Measurements from ENCODE around the gene MGAT4D. TPM values are rescaled to one million over a fixed set of nuclear protein-coding genes. Genes with fewer than 3 reads are reported as not detected.

The MGAT4D gene
- total RNA-seq, 1 experiment from 2014 or later = not detected

GRCh38 chr4:140533951-140534480, 35.9 kb upstream of the MGAT4D start:
- Histone ChIP-seq H3K79me2 (ENCODE audit: insufficient read depth, low read length) (no peaks in the 10 kb centered on the region), H3K4me3 (replicated peaks in 1 of 2; ENCODE audit: low read depth in 1 of 2, low read length in 2 of 2) (no peak overlapping the region), H2AFZ (ENCODE audit: low read depth, low read length, poor library complexity, severe bottlenecking) (no peak overlapping the region), H3K9ac (ENCODE audit: low read length) (no peak overlapping the region), H3K9me2 (ENCODE audit: insufficient read depth) (no peaks in the 10 kb centered on the region), H3K27me3 (ENCODE audit: insufficient read depth, low read length) (no peaks in the 10 kb centered on the region), H4K20me1 (ENCODE audit: insufficient read depth) (no peaks in the 10 kb centered on the region), H3K4me2 (ENCODE audit: low read length) (no peak overlapping the region), H3K4me1 (ENCODE audit: control insufficient read depth in 1 of 2, insufficient read depth in 2 of 2, low read length in 2 of 2) (no peaks in the 10 kb centered on the region), H3K36me3 (ENCODE audit: control insufficient read depth in 1 of 2, insufficient read depth in 2 of 2, low read length in 2 of 2) (peaks cover 0 to 9% of the 10 kb centered on the region in 2 experiments; a peak in 2 of 4 replicates), H3K9me3 (ENCODE audit: control insufficient read depth in 1 of 2, insufficient read depth in 1 of 2, low read depth in 1 of 2, low read length in 2 of 2) (no peaks in the 10 kb centered on the region), H3K27ac (ENCODE audit: low read depth, low read length) (no peak overlapping the region)
- ChIA-PET RAD21 (ENCODE audit: low non-redundant PET in 1 of 2, low total read pairs in 2 of 2, uncharacterized antibody in 2 of 2, unreplicated experiment in 2 of 2) (no interaction called here), CTCF (no interaction called here), POLR2A (no interaction called here)
- DNase-seq (ENCODE audit: low read depth, low spot score) = no peak
- ATAC-seq = no peak
- TF ChIP-seq ZNF274 (IDR thresholded peaks at IDR 0.05; ENCODE audit: low read depth, low read length) (no peak), YY1 (IDR thresholded peaks at IDR 0.05; ENCODE audit: extremely low read depth, insufficient replicate concordance, low read depth, low read length) (no peak), CBX3 (IDR thresholded peaks at IDR 0.05; ENCODE audit: low read depth) (no peak), FOSL1 (IDR thresholded peaks at IDR 0.05; ENCODE audit: low read depth) (no peak), REST (IDR thresholded peaks at IDR 0.05; ENCODE audit: low read depth) (no peak), ATF3 (IDR thresholded peaks at IDR 0.05) (no peak), POLR2A (IDR thresholded peaks at IDR 0.05; ENCODE audit: borderline replicate concordance, extremely low read depth, insufficient read depth, insufficient read length) (no peak), ELF1 (IDR thresholded peaks at IDR 0.05; ENCODE audit: borderline replicate concordance, low read depth) (no peak), EZH2 (IDR thresholded peaks at IDR 0.05) (no peak), SP1 (IDR thresholded peaks at IDR 0.05; ENCODE audit: low read depth) (no peak), CEBPB (IDR thresholded peaks at IDR 0.05; ENCODE audit: low read depth) (no peak), EZH2phosphoT487 (IDR thresholded peaks at IDR 0.05; ENCODE audit: borderline replicate concordance) (no peak), RAD21 (IDR thresholded peaks at IDR 0.05; ENCODE audit: low read depth) (no peak), EGR1 (IDR thresholded peaks at IDR 0.05; ENCODE audit: low read depth) (no peak), POLR2AphosphoS5 (IDR thresholded peaks at IDR 0.05; ENCODE audit: low read depth, low read length) (no peak), ZFX (IDR thresholded peaks at IDR 0.05) (no peak), MAX (IDR thresholded peaks at IDR 0.05) (no peak), CTCF (IDR thresholded peaks at IDR 0.05 in 2 of 3, conservative IDR thresholded peaks at IDR 0.05 in 1 of 3; ENCODE audit: borderline replicate concordance in 1 of 3, insufficient read depth in 1 of 3, low read depth in 2 of 3, low read length in 2 of 3) (no peak), ZBTB33 (IDR thresholded peaks at IDR 0.05; ENCODE audit: extremely low read depth, insufficient replicate concordance, low read length) (no peak), JUND (IDR thresholded peaks at IDR 0.05) (no peak)
- intact Hi-C loops (cut with micrococcal nuclease) = no loop called here
- no TSS peak for BruUV-seq (replicated peaks)

All from HCT116 (cell line).